Stimulated activated CD8-positive, alpha-beta memory T cell treated with anti-CD3 and anti-CD28 coated beads, Interleukin-2, amount 100 ng/mL, for 1 hour (primary cell): ENCODE measurements around the gene C16orf54.
A peak's percentile ranks its signal among the peaks of the same experiment; 100 is the strongest.
"Not testable (repeated sequence)": the region's sequence is repeated elsewhere in the genome, so short reads cannot be mapped to it uniquely, and the experiment has no call there.

Experiments
- DNase-seq, 2 donors: peaks; one replicate each; pipeline ENCODE4 v3.0.0-alpha.2; 2020; ENCODE audit warnings: low read depth in 2 of 2

Gene C16orf54

DNA sequence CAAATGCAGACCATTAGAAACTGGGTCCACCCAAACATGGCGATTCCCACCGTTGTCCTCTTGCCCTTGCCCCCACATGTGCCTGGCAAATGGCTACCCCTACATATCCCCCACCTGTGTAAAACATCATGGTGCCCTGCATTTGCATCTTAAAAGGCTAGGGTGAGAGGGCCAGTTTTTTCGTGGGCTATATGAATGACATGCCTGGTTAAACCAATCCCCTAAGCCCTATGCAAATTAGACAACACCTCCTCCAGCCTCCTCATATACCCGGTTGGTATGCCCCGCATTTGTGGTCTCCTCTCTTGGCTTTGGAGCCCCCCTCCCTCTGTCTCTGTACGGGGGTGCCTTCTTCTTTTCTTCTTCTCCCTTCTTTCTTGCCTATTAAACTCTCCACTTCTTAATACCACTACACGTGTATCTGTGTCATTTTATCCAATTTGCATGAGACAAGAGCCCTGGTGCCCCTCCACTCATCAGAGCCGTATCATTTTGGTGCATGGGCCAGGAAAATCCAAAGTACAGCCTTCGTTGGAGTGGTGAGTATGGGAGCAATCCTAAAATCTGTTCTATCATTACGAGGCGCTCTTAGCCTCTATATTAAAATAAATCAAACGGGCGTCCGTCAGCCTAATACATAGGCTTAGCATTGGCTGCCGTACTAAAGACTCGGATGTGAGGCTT is 36.7 kb downstream of the C16orf54 start:
- DNase-seq, result no peak

DNA sequence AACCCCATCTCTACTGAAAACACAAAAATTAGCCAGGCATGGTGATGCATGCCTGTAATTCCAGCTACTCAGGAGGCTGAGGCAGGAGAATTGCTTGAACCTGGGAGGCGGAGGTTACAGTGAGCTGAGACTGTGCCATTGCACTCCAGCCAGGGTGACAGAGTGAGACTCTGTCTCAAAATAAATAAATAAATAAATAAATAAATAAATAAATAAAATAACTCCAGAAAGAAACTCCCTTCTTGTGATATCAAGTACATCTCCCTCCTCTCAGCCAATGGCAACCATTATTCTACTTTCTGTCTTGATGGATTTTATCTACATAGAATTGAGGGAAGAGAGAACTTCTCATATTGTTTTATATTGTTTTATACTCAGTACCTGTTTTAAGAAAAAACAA is 38.6 kb downstream of the C16orf54 start:
- not testable (repeated sequence) for DNase-seq

DNA sequence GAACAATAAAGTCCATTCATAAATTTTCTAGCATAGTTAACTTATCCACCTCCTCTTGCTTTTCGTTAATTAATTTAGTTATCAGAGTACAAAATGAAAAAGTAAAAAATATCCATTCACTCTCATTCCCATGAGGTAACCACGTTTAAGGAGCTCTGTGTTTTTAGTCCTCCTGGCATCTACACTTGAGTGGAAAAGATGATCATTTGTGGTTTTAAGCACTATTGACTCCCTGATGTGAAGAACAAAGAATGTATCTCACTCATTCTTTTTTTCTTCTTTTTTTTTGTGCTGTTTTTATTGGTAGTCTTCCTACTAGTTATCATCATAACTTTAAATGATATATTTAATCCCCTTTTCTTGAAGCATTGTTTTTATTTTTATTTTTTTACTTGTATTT is 40.8 kb downstream of the C16orf54 start:
- no peak for DNase-seq

DNA sequence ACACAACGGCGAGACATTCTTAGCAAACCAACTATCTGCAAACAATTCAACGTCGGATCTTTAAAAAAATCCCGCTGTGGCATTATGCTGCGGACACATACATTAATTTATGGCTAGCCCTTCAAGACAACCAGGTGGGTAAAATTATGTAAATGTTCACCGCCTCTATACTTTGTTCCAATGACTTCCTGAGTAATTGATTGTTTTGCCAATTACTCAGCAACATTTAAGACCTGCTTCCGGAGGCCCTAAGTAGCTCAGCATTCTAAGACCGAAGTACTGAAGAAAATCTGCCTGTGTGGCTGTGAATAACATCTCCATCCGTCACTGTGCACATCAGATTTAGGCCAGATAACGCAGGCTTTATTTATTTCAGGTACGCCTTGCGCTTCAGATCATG is 43.5 kb downstream of the C16orf54 start:
- DNase-seq, result no peak

DNA sequence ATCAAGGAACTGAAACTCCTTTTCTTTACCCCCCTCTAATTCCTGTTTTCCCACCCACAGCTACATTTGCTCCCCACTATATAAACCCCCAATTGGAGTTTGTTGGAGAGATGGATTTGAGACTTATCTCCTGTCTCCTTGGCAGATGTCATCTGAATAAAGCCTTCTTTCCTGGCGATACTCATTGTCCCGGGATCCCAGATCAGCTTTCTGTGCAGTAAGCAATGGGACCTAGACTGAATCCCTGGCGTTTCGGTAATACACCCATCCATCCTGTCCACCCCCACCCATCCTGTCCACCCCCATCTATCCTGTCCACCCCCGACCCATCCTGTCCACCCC is 44.6 kb downstream of the C16orf54 start:
- no peak for DNase-seq

DNA sequence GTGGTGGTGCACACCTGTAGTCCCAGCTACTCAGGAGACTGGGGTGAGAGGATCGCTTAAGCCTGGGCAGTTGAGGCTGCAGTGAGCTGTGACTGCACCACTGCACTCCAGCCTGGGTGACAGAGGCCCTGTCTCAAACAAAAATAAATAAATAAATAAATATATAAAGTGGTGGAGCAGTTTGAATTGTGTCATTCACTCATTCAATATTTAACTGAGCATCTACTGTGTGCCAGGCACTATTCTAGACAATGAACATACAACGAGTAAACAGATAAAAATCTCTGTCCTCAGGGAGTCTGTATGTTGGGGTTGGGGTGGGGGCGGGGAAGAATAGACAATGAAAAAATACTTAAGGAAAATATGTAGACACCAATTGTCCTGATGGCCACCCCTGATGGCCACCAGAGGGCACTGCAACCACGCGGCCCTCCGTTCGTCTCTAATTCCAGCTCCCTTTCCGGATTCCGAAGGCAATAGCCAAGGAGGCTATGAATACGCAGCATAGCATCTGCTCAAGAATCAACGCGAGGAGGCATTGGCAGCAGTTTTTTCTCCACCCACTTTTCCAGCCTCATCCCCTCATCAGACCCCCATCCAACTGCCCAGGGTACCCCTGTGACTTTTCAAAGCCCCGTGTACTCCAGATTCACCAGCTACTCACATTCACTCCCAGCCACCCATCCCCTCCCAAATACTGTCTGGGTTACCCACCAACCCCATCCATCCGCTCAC is 45.4 kb downstream of the C16orf54 start:
- peak; percentile 49 to 58 for DNase-seq

DNA sequence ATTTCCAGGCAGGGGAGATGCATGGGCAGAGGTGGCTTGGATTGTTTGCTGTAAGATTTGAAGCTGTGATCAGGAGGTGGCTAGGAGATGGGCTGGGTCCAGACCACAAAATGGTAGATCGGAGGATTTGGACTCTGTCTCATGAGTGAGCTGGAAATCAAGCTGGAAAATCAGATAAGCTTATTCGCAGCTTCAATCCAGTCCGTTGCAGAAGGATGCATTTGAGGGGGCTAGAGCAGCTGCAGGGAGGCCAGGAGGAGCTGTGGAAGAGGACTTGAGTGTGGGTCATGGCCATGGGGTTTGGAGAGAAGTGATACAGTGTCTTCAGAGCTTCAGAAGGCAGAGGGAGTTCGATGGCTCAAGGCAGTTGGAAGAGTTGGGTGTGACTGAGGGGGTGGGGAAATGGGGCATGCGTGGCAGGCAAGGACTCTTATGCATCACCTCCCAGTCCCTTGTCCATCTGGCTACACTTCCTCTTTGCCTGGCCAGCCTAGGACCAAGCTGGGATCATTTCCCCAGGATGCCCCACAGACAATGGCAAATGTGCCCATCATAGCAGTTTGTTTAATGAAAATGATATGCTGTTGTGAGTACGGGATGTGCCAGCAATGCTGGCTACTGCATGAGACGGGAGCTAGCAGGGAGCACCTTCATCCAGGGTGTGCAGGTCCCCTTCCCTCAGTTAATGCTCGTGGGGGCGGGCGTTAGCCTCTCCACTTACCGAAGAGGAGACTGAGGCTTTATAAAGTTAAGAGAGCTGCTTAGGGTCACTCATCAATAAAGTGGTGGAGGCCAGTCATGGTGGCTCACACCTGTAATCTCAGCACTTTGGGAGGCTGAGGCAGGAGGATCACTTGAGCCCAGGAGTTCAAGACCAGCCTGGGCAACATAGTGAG is 46.2 kb downstream of the C16orf54 start:
- no peak for DNase-seq

DNA sequence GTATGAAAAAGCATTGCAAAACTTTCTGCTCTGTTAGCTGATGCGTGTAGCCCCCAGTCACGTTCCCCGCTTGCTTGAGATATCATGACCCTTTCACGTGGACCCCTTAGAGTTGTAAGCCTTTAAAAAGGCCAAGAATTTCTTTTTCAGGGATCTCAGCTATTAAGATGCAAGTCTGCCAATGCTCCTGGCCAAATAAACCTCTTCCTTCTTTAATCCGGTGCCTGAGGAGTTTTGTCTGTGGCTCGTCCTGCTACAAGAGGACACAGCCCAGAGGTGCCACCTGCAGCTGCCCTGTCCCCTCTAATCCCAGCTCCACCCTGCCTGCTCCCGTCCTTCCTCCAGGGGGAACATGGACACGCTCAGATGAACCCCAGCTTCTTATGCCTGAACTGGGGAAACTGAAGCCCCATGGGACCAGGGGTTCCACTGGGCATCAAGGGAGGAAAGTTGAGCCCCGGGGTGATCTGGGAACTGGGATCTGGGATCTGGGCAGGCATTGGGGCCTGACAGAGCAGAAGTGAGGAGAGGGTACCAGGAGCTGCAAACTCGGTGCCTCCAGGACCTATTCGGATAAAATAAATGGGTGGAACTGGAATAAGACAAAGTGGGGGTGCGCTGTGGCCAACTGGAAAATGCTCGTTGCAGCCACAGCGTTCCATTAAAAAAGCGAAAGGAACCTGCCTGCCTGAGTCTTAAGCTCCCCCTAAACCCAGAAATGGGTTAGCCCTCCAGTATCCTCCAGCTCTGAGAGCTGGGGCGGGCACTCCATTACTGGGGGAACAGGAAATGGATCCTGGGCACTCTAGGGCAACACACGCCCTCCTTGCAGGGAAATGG is 47.1 kb downstream of the C16orf54 start:
- no peak for DNase-seq

DNA sequence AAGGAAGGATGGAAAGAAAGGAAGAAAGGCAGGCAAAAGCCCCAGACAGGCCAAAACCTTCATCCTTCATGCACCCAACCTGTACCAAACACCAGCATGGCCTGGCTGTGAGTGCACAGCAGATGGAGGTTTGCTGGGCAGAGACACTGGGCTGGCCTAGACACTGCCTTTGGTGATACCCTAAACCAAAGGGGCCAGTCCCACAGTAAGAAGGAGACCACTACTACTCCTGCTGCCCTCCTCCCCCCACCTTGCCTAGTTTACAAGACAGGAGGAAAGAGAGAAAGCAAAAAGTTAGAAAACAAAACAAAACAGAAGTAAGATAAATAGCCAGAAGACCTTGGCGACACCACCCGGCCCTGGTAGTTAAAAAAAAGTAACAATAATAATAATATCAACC is 47.7 kb downstream of the C16orf54 start:
- no peak for DNase-seq

DNA sequence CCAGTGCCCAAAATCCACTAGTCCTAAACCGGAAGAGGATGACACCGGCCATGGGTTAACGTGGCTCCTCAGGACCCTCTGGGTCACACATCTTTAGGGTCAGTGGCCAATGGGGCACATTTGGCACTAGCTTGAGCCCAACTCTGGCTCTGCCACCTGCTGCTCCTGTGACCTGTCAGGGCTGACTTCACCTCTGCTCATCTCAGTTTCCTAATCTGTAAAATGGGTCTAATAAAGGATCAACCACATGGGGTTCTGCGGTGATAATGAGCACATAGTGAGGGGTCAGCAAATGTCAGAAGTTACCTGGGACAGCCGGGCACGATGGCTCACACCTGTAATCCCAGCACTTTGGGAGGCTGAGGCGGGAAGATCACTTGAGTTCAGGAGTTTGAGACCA is 48.4 kb downstream of the C16orf54 start:
- no peak for DNase-seq

DNA sequence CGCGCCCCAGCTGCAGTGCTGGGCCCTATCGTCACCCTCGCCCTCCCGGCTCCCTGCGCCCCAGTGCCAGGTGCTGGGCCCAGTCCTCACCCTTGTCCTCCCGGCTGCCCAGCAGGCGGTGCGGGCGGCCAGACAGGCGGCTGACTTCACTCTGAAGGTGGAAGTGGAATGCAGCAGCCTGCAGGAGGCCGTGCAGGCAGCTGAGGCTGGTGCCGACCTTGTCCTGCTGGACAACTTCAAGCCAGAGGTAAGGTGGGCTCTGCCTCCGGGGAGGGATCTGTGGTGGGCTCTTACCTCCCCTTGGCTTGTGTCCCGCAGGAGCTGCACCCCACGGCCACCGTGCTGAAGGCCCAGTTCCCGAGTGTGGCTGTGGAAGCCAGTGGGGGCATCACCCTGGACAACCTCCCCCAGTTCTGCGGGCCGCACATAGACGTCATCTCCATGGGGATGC is 48.9 kb downstream of the C16orf54 start:
- DNase-seq, result no peak

DNA sequence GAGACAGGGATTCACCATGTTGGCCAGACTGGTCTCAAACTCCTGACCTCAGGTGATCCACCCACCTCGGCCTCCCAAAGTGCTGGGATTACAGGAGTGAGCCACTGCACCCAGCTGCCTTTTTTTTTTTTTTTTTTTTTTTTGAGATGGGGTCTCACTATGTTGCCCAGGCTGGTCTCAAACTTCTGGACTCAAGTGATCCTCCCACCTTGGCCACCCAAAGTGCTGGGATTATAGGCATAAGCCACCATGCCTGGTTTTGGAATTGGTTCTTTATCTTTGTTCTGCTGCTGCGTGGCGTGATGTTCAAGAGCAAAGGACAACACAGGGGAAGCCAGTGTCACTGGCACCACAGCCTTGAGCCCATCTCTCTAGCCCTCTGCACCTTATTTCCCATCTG is 50.1 kb downstream of the C16orf54 start:
- not testable (repeated sequence) for DNase-seq

DNA sequence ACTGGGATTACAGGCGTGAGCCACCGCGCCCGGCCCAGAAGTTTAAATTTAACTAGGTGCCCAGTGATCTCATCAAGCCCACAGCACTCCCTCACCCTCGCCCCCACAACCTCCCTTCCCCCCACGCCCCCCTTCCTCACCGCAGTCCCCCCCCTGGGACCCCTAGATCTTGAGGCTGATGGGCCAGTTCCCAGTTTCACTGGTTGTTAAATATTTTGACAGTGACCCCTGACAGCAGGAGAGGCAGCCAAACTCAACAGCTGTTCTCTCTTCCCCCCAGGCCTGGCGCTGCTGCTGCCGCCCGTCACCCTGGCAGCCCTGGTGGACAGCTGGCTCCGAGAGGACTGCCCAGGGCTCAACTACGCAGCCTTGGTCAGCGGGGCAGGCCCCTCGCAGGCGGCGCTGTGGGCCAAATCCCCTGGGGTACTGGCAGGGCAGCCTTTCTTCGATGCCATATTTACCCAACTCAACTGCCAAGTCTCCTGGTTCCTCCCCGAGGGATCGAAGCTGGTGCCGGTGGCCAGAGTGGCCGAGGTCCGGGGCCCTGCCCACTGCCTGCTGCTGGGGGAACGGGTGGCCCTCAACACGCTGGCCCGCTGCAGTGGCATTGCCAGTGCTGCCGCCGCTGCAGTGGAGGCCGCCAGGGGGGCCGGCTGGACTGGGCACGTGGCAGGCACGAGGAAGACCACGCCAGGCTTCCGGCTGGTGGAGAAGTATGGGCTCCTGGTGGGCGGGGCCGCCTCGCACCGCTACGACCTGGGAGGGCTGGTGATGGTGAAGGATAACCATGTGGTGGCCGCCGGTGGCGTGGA is 51.2 kb downstream of the C16orf54 start:
- DNase-seq, result no peak

DNA sequence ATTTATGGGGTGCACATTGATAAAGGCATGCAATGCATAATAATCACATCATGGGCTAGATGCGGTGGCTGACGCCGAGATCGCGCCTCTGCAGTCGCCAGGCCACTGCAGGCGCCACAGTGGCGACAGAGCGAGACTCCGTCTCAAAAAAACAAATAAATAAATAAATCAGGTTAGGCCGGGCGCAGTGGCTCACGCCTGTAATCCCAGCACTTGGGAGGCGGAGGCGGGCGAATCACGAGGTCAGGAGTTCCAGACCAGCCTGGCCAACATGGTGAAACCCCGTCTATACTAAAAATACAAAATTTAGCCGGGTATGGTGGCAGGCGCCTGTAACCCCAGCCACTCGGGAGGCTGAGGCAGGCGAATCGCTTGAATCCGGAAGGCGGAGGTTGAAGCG is 53.2 kb downstream of the C16orf54 start:
- DNase-seq, result not testable (repeated sequence)
